GM18867 (cell line): ENCODE data around the gene SLC37A2.

Experiments used
- ATAC-seq: cut with Tn5 transposase; IDR thresholded peaks from one replicate; pipeline ENCODE4 v1.9.1; 2021; ENCODE audit warnings: mild to moderate bottlenecking, moderate library complexity; ENCODE audit not compliant: unreplicated experiment

The SLC37A2 gene

GRCh38 chr11:125108469-125108868 lies 45.4 kb downstream of the SLC37A2 start:
- no peak for ATAC-seq

DNA sequence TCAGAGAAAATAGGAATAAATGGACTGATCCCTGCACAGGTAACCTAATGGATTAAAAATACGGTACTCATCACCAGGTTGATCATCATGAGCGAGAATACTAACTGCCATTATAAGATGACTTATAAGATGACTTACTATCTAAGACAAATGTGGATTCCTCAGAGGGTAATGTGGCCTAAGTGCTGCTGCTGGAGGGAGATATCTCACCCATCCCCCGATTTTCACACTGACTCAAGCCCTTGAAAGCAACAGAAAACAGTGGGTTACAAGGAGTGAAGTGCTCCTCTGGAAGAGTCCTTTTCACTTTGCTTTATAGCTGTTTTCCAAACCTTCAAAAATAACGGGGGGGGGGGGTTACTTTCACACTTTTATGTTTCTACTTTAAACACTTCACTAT lies 47.4 kb downstream of the SLC37A2 start:
- no peak for ATAC-seq

DNA sequence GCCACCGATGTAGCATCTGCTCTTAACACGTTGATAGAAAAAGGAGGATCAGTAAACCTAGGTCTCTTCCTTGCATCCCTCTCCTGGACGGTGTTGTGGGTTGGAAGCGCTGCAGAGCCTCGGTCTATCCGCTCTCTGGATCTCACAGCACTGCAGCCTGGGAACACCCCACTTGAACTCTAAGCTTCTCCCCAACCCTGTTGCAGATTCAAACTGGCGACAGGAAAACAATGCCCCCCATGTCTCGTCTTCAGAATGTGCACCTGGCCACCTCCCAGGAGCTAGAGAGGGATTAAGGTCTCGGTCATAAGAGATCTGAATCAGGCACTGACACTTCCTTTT lies 47.9 kb downstream of the SLC37A2 start:
- ATAC-seq: no peak

- ATAC-seq: peak; percentile 98
These were observed 48.5 kb downstream of the SLC37A2 start, which contains the start of gene TMEM218 for GRCh38 chr11:125111343-125112207. Gene TMEM218 (minus strand): TSS chr11:125111626. CDS start chr11:125102241, 9,385 bp downstream.

DNA sequence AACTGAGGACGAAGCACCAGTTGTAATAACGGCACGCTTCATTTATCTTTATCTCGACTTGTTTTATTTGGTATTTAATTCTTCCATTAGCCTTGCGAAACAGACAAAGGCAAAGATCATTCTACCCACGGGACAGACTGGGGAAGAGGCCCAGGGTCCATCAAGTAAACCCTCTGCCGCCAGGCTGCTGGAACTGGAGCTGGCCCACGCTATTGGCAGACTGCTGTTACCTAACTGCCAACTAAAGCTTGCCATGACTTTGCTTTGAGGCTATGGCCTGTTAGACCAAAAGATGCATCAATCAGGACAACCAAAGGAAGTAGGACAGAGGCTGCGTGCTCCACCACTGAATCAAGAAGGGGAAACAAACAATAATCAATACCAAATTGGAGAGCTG lies 49.1 kb downstream of the SLC37A2 start:
- no peak for ATAC-seq

DNA sequence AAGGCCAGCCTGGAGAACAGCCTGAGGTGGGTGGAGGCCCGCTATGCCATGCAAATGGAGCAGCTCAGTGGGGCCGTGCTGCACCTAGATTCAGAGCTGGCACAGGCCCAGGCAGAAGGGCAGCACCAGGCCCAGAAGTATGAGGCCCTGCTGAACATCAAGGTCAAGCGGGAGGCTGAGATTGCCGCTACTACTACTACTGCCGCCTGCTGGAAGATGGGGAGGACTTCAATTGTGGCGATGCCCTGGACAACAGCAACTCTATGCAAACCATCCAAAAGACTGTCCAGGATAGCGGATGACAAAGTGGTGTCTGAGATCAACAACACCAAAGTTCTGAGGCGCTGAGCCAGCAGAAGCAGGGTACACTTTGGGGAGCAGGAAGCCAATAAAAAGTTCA lies 51.4 kb downstream of the SLC37A2 start:
- no peak for ATAC-seq

DNA sequence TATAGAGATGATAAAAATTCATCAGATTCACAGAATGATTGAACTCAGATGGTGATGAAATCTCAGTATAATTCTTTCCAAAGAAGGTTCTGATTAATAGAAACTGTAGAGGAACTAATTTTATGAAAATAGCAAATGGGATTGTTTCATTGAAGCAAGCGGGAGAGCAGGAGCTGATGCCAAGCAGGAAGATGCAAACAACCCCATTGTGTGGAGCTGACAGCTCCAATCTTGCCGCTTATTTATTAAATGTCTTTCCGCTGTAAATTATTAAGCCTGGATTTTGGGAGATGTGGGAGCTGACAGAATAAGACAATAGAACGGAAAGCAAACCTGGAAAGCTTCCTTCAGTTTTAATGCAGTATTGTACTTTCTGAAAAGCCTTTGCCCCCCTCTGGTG lies 54.3 kb downstream of the SLC37A2 start:
- no peak for ATAC-seq

DNA sequence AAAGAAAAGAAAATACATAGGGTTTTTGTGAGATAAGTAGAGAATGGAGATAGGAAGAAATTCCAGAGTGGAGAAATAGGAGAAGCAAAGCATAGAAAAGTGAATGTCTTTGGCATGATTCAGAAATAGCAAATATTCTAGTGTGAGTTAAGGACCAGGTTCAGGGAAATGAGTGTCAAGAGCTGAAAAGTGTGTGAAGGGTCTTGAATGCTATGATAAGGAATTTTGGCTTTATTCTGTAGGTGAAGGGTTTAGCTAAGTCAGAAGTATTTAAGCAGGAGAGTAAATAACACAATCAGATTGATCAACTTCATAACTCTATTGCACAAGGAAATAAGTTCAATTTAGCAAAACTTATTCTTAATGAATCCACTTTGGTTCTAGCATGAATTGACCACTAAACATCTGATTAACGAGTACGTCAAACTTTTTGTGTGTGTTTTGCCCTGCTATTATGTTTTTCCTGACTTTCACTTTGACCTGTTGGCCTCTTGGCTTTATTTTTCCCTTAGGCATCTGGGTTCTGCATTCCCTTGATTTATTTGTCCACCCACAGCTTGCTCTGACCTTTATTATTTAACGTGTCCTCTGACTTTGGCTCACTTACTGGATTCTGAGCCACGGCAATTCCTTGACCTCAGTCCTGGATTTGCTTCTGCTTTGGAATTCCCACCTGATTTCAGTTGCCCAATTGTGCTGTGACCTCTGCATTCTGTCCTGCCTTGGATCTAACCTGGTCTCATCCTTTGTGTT lies 60.3 kb downstream of the SLC37A2 start:
- ATAC-seq: no peak

GRCh38 chr11:125123947-125124617 lies 61.0 kb downstream of the SLC37A2 start:
- peak; percentile 94 for ATAC-seq

GRCh38 chr11:125124618-125124992 lies 61.5 kb downstream of the SLC37A2 start:
- no peak for ATAC-seq

DNA sequence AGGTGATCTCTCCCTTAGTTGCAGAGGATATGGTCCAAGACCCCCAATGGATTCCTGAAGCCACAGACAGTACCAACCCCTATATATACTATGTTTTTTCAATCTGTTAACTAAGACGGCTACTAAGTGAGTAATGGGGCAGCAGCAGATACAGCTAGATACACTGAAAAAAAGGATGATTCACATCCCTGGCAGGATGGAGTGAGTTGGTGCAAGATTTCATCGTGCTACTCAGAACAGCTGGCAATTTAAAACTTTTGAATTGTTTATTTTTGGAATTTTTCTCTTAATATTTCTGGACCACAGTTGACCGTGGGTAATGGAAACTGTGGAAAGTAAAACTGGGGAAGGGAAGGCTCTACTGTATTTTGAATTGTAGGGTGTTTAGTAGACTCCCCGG lies 65.3 kb downstream of the SLC37A2 start:
- ATAC-seq: no peak

- no peak for ATAC-seq
These were observed 66.3 kb downstream of the SLC37A2 start for GRCh38 chr11:125129316-125129993.

GRCh38 chr11:125132071-125132470 lies 69.0 kb downstream of the SLC37A2 start:
- no peak for ATAC-seq

DNA sequence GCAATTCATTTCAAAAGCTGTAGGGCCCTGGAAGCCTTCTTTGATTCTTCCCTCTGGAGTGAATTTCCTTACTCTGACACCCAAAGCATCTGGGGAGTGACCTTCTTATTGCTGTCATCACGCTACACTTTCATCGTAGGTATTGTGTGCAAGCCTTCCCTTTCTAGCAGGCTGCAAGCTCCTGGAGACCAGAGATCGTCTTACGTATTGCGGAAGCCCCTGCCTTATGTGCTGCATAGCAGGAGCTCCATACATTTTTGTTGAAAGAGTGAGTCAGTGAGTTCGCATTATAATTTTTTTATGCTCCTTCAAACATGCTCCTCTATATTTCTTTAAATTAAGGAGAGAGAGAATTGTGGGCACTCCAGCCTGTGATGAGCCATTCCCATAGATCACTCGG lies 69.5 kb downstream of the SLC37A2 start:
- ATAC-seq: no peak

GRCh38 chr11:125136001-125136400 lies 72.9 kb downstream of the SLC37A2 start:
- ATAC-seq: no peak

- ATAC-seq: no peak
These were observed 75.9 kb downstream of the SLC37A2 start for GRCh38 chr11:125138966-125139365.

DNA sequence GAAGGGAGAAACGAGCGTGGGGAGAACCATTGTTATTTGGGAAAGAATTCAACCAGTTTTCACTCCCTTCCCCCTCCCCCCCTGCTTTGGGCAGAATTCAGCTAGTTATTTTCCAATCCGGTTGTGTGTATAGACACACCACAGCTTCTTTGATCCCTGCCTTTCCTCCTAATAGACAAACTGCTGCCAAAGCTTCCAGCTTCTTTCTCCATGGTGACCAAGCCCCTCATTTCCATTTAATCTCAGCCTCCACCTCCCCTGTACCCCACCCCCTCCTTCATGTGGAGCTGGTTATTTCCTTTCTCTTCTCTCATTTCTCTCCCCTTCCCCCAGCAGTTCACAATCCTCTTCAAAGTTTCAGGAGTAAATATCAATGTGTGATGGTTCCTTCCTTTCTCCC lies 76.7 kb downstream of the SLC37A2 start:
- ATAC-seq: no peak
